Measurements from ENCODE around the gene MOXD1.
"Not testable (repeated sequence)": the region's sequence is repeated elsewhere in the genome, so short reads cannot be mapped to it uniquely, and the experiment has no call there.

MOXD1 gene

GRCh38 chr6:132361101-132361500 lies 40.2 kb downstream of the MOXD1 start:
- no peak overlapping the region for H3K4me3 ChIP-seq (ENCODE audit: low read depth, low read length)
- no peak for TF ChIP-seq CTCF (IDR thresholded peaks at IDR 0.05; ENCODE audit: insufficient read depth, low read depth, low read length, missing control alignments)
- DNase-seq (ENCODE audit: low read depth): no peak

GRCh38 chr6:132359886-132360285 lies 41.4 kb downstream of the MOXD1 start:
- TF ChIP-seq CTCF (IDR thresholded peaks at IDR 0.05; ENCODE audit: insufficient read depth, low read depth, low read length, missing control alignments): no peak
- no peak overlapping the region for H3K4me3 ChIP-seq (ENCODE audit: low read depth, low read length)
- DNase-seq (ENCODE audit: low read depth): no peak

- DNase-seq (ENCODE audit: low read depth): no peak
- H3K4me3 ChIP-seq (ENCODE audit: low read depth, low read length): no peak overlapping the region
- TF ChIP-seq CTCF (IDR thresholded peaks at IDR 0.05; ENCODE audit: insufficient read depth, low read depth, low read length, missing control alignments): no peak
Observed at GRCh38 chr6:132357120-132357519, 44.2 kb downstream of the MOXD1 start.

- peak; percentile 56 for DNase-seq (ENCODE audit: low read depth)
- no peak for TF ChIP-seq CTCF (IDR thresholded peaks at IDR 0.05; ENCODE audit: insufficient read depth, low read depth, low read length, missing control alignments)
- H3K4me3 ChIP-seq (ENCODE audit: low read depth, low read length): no peak overlapping the region
Observed at GRCh38 chr6:132354517-132355167, 46.6 kb downstream of the MOXD1 start.

- H3K4me3 ChIP-seq (ENCODE audit: low read depth, low read length); DNase-seq (ENCODE audit: low read depth): not testable (repeated sequence)
Observed at GRCh38 chr6:132351986-132352385, 49.3 kb downstream of the MOXD1 start.

GRCh38 chr6:132348231-132348630 lies 53.0 kb downstream of the MOXD1 start:
- TF ChIP-seq CTCF (IDR thresholded peaks at IDR 0.05; ENCODE audit: insufficient read depth, low read depth, low read length, missing control alignments): no peak
- DNase-seq (ENCODE audit: low read depth): no peak
- H3K4me3 ChIP-seq (ENCODE audit: low read depth, low read length): no peak overlapping the region

- DNase-seq (ENCODE audit: low read depth): no peak
- H3K4me3 ChIP-seq (ENCODE audit: low read depth, low read length): no peak overlapping the region
- no peak for TF ChIP-seq CTCF (IDR thresholded peaks at IDR 0.05; ENCODE audit: insufficient read depth, low read depth, low read length, missing control alignments)
Observed at GRCh38 chr6:132344811-132345210, 56.5 kb downstream of the MOXD1 start.

Measured in GM12865 (cell line).